H9 (cell line): Measurements from ENCODE around the gene PACSIN3. TPM values are rescaled to one million over a fixed set of nuclear protein-coding genes. Genes with fewer than 3 reads are reported as not detected.

Experiments used
- DNase-seq: peaks from one replicate; pipeline ENCODE4 v3.0.0-alpha.2; 2017
- H2AFZ ChIP-seq: one replicate; pipeline ENCODE4 v1.6.1; 2013; ENCODE audit warnings: mild to moderate bottlenecking, low read length, control low read depth, moderate library complexity
- H2AK5ac ChIP-seq: 2 replicates; pipeline ENCODE4 v1.6.1; 2013; ENCODE audit warnings: low read length, control low read depth, mixed read lengths; ENCODE audit not compliant: insufficient read length
- H2BK120ac ChIP-seq: one replicate; pipeline ENCODE4 v1.6.1; 2013; ENCODE audit warnings: low read depth, mild to moderate bottlenecking, low read length, control low read depth, inconsistent platforms; ENCODE audit not compliant: poor library complexity, severe bottlenecking
- H2BK12ac ChIP-seq: 2 replicates; pipeline ENCODE4 v1.6.1; 2013; ENCODE audit warnings: low read length, control low read depth, mixed read lengths, low read depth; ENCODE audit not compliant: insufficient read length
- H2BK15ac ChIP-seq: 2 replicates; pipeline ENCODE4 v1.6.1; 2013; ENCODE audit warnings: low read depth, low read length, control low read depth
- H2BK20ac ChIP-seq: one replicate; pipeline ENCODE4 v1.6.1; 2013; ENCODE audit warnings: low read depth, mild to moderate bottlenecking, low read length, control low read depth, inconsistent platforms; ENCODE audit not compliant: poor library complexity, severe bottlenecking
- H2BK5ac ChIP-seq: 2 replicates; pipeline ENCODE4 v1.6.1; 2013; ENCODE audit warnings: low read length, control low read depth, mixed read lengths; ENCODE audit not compliant: insufficient read length
- H3K14ac ChIP-seq: 2 replicates; pipeline ENCODE4 v1.6.1; 2013; ENCODE audit warnings: low read length, control low read depth; ENCODE audit not compliant: insufficient read depth
- H3K18ac ChIP-seq: 2 replicates; pipeline ENCODE4 v1.6.1; 2013; ENCODE audit warnings: low read depth, mild to moderate bottlenecking, mixed read lengths, low read length, control low read depth; ENCODE audit not compliant: insufficient read length
- H3K23ac ChIP-seq: 2 replicates; pipeline ENCODE4 v1.6.1; 2013; ENCODE audit warnings: low read length, control low read depth, mixed read lengths, low read depth; ENCODE audit not compliant: insufficient read length
- H3K23me2 ChIP-seq: 2 replicates; pipeline ENCODE4 v1.6.1; 2013; ENCODE audit warnings: low read depth, mild to moderate bottlenecking, mixed read lengths, low read length, control low read depth; ENCODE audit not compliant: insufficient read length, poor library complexity, severe bottlenecking
- H3K27ac ChIP-seq: 2 replicates; pipeline ENCODE4 v1.5.1; 2013; ENCODE audit warnings: low read length, control low read depth, mixed read lengths, low read depth; ENCODE audit not compliant: insufficient read length
- H3K27me3 ChIP-seq: 2 replicates; pipeline ENCODE4 v1.6.1; 2013; ENCODE audit warnings: low read length, control low read depth, inconsistent platforms; ENCODE audit not compliant: insufficient read depth
- H3K4ac ChIP-seq: 2 replicates; pipeline ENCODE4 v1.6.1; 2013; ENCODE audit warnings: low read depth, mild to moderate bottlenecking, control low read depth, inconsistent platforms, low read length, moderate library complexity
- H3K4me1 ChIP-seq: 2 replicates; pipeline ENCODE4 v1.6.1; 2013; ENCODE audit warnings: low read length, control low read depth, inconsistent platforms; ENCODE audit not compliant: insufficient read depth
- H3K4me2 ChIP-seq: 2 replicates; pipeline ENCODE4 v1.6.1; 2013; ENCODE audit warnings: low read length, control low read depth, mixed read lengths; ENCODE audit not compliant: insufficient read length, insufficient read depth
- H3K56ac ChIP-seq: 2 replicates; pipeline ENCODE4 v1.6.1; 2013; ENCODE audit warnings: low read depth, mild to moderate bottlenecking, mixed read lengths, low read length, control low read depth; ENCODE audit not compliant: insufficient read length
- H3K79me1 ChIP-seq: 2 replicates; pipeline ENCODE4 v1.6.1; 2013; ENCODE audit warnings: low read depth, mild to moderate bottlenecking, moderate library complexity, low read length, control low read depth, inconsistent platforms; ENCODE audit not compliant: insufficient read depth, poor library complexity, severe bottlenecking
- H3K79me2 ChIP-seq: 2 replicates; pipeline ENCODE4 v1.6.1; 2013; ENCODE audit warnings: low read length, control low read depth, inconsistent platforms; ENCODE audit not compliant: insufficient read depth
- H3K9ac ChIP-seq: 2 replicates; pipeline ENCODE4 v1.6.1; 2013; ENCODE audit warnings: low read length, control low read depth, mixed read lengths; ENCODE audit not compliant: insufficient read length; ENCODE audit errors: extremely low read depth
- H3K9me3 ChIP-seq: one replicate; pipeline ENCODE4 v1.6.1; 2013; ENCODE audit warnings: low read depth, low read length, inconsistent platforms; ENCODE audit not compliant: control insufficient read depth
- H3T11ph ChIP-seq: one replicate; pipeline ENCODE4 v1.6.1; 2013; ENCODE audit warnings: mild to moderate bottlenecking, low read length, control low read depth, inconsistent platforms
- H4K20me1 ChIP-seq: one replicate; pipeline ENCODE4 v1.6.1; 2013; ENCODE audit not compliant: control insufficient read depth, insufficient read length, insufficient read depth
- H4K5ac ChIP-seq: 2 replicates; pipeline ENCODE4 v1.6.1; 2013; ENCODE audit warnings: low read depth, mild to moderate bottlenecking, mixed read lengths, low read length, control low read depth; ENCODE audit not compliant: insufficient read length
- H4K8ac ChIP-seq: replicated peaks from 2 replicates; pipeline ENCODE4 v1.6.1; 2013; ENCODE audit warnings: low read length, control low read depth, mixed read lengths, low read depth; ENCODE audit not compliant: insufficient read length
- H4K91ac ChIP-seq: 2 replicates; pipeline ENCODE4 v1.6.1; 2013; ENCODE audit warnings: low read depth, mild to moderate bottlenecking, moderate library complexity, mixed read lengths, low read length, control low read depth; ENCODE audit not compliant: insufficient read length
- H3K27ac Mint-ChIP-seq, 3 experiments: 2 replicates in 2 of 3; 3 replicates in 1 of 3; pipeline ENCODE4 v1.8.0; 2020 to 2021; ENCODE audit warnings: mixed read lengths in 3 of 3, mild to moderate bottlenecking in 1 of 3, moderate library complexity in 1 of 3
- H3K27me3 Mint-ChIP-seq: 2 replicates; pipeline ENCODE4 v1.8.0; 2021; ENCODE audit warnings: low read depth, mild to moderate bottlenecking, moderate library complexity, mixed read lengths
- H3K36me3 Mint-ChIP-seq, 3 experiments: 2 replicates in 2 of 3; 3 replicates in 1 of 3; pipeline ENCODE4 v1.8.0; 2020 to 2021; ENCODE audit warnings: low read depth in 3 of 3, mixed read lengths in 3 of 3; ENCODE audit not compliant: insufficient read depth in 1 of 3
- H3K4me1 Mint-ChIP-seq, 2 experiments: 2 replicates each; pipeline ENCODE4 v1.8.0; 2020; ENCODE audit warnings: mixed read lengths in 2 of 2
- H3K4me3 Mint-ChIP-seq, 2 experiments: 2 replicates in 1 of 2; 3 replicates in 1 of 2; pipeline ENCODE4 v1.8.0; 2020 to 2021; ENCODE audit warnings: mild to moderate bottlenecking in 2 of 2, mixed read lengths in 2 of 2, moderate library complexity in 1 of 2
- H3K9me3 Mint-ChIP-seq, 2 experiments: 2 replicates in 1 of 2; 3 replicates in 1 of 2; pipeline ENCODE4 v1.8.0; 2020; ENCODE audit warnings: mild to moderate bottlenecking in 2 of 2, mixed read lengths in 2 of 2, moderate library complexity in 1 of 2
- CTCF ChIP-seq: fragments of 200-600 bp; sonication (generic); conservative IDR thresholded peaks from 3 replicates; pipeline ENCODE4 v1.8.0; 2021; ENCODE audit warnings: antibody characterized with exemption, mild to moderate bottlenecking
- WGBS: extraction: QIAGEN DNeasy Blood & Tissue Kit; methylation state at CpG from one replicate; pipeline ENCODE4 v1.1.7; 2013; ENCODE audit warnings: missing lambda C conversion rate, low lambda C conversion rate, mixed read lengths; ENCODE audit not compliant: insufficient read length; ENCODE audit errors: extremely low coverage; 5-methylcytosine and 5-hydroxymethylcytosine counted together
- total RNA-seq: library from RNA; stranded (reverse); gene quantifications from 2 replicates; pipeline ENCODE4 v1.2.1, GENCODE V29; 2021

PACSIN3 gene
- total RNA-seq, 1 experiment from 2014 or later: 63.0 TPM

DNA sequence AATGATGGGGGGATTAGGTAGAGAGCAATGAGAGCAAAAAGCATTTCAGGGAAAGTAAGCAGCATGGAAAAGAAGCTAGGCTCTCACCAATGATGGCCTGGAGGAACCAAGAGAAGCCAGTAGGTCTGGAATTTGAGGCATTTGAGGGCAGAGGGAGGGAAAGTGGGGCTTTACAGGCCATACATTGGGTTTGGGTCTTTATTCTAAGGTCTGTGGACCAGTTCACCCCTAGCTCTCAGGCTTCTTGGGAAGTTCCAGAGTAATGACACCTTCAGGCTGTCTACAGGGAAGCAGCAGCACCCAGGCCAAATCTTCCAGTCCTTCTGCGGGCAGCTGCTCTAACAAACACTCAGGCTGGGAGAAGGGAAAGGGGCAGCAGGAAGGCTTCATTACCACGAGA lies 39.0 kb downstream of the PACSIN3 start:
- Histone ChIP-seq H4K91ac (no peak overlapping the region), H3K4me2 (no peak overlapping the region), H3K27me3 (no peaks in the 10 kb centered on the region), H3K4ac (no peak overlapping the region), H3K23ac (no peak overlapping the region), H3T11ph (no peak overlapping the region), H3K79me2 (no peaks in the 10 kb centered on the region), H3K56ac (no peak overlapping the region), H3K14ac (peak overlapping the region; percentile 51; the same call in 1 of the 2 replicates), H2BK5ac (no peak overlapping the region), H2BK20ac (no peak overlapping the region), H3K4me1 (no peaks in the 10 kb centered on the region), H4K20me1 (no peaks in the 10 kb centered on the region), H4K5ac (no peak overlapping the region), H2BK15ac (no peak overlapping the region), H3K9ac (no peak overlapping the region), H2AK5ac (no peak overlapping the region), H4K8ac (no peak overlapping the region), H3K23me2 (no peaks in the 10 kb centered on the region), H2BK12ac (no peak overlapping the region), H2AFZ (no peak overlapping the region), H3K79me1 (no peaks in the 10 kb centered on the region), H3K18ac (no peak overlapping the region), H2BK120ac (no peak overlapping the region), H3K9me3 (no peaks in the 10 kb centered on the region), H3K27ac (no peak overlapping the region)
- Mint-ChIP-seq H3K4me3 (no peak overlapping the region), H3K27ac (peak overlapping the region in 2 of 3 experiments; percentile 0 to 28; a peak in 3 of 7 replicates), H3K4me1 (peaks cover 10 to 13% of the 10 kb centered on the region in 2 experiments), H3K27me3 (no peaks in the 10 kb centered on the region), H3K9me3 (no peaks in the 10 kb centered on the region), H3K36me3 (peaks cover 0 to 3% (median 0%) of the 10 kb centered on the region in 3 experiments; a peak in 1 of 7 replicates)
- no peak for DNase-seq
- no CpG with 5 or more reads among the region's 2 CpGs for whole genome bisulfite sequencing
- no peak for TF ChIP-seq CTCF
